Peyer's patch (tissue), 4 donors: Measurements from ENCODE around the gene AGAP1.

Experiments used
- POLR2A ChIP-seq, 2 donors: fragments of 450-650 bp; IDR thresholded peaks; one replicate each; pipeline ENCODE4 v1.5.1; 2017; ENCODE audit warnings: antibody characterized with exemption in 2 of 2, mild to moderate bottlenecking in 2 of 2, moderate library complexity in 2 of 2
- TF ChIP-seq, protein P1 (sequence below), 6 experiments: fragments of 450-650 bp in 4 of 6; fragments of 200-600 bp in 2 of 6; sonication (generic) in 1 of 6; IDR thresholded peaks; one replicate each; pipeline ENCODE4 v1.5.1; 2017 to 2019; ENCODE audit warnings: antibody characterized with exemption in 6 of 6, mild to moderate bottlenecking in 3 of 6, moderate library complexity in 1 of 6

DNA sequence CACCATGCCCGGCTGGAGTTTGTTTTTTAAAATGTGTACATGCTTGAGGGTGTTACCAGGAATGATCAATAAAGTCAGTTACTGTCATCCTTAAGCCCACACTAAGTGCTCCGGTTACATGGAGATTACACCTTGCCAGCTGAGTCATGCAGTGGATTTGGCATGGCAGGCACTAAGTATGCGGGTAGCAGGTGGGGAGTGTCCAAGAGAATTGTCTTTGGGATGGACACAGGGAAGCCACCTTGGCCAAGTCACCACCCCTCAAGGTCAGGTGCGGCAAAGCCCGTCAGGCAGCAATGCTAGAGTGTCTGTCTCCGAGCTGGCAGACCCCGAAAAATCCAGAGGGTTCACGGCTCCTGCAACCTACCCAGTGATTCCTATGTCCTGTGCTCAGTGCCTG is 619.6 kb downstream of the AGAP1 start:
- TF ChIP-seq, protein P1, sequence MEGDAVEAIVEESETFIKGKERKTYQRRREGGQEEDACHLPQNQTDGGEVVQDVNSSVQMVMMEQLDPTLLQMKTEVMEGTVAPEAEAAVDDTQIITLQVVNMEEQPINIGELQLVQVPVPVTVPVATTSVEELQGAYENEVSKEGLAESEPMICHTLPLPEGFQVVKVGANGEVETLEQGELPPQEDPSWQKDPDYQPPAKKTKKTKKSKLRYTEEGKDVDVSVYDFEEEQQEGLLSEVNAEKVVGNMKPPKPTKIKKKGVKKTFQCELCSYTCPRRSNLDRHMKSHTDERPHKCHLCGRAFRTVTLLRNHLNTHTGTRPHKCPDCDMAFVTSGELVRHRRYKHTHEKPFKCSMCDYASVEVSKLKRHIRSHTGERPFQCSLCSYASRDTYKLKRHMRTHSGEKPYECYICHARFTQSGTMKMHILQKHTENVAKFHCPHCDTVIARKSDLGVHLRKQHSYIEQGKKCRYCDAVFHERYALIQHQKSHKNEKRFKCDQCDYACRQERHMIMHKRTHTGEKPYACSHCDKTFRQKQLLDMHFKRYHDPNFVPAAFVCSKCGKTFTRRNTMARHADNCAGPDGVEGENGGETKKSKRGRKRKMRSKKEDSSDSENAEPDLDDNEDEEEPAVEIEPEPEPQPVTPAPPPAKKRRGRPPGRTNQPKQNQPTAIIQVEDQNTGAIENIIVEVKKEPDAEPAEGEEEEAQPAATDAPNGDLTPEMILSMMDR (IDR thresholded peaks at IDR 0.05): no peak
- no peak for TF ChIP-seq POLR2A (IDR thresholded peaks at IDR 0.05)
